NCI-H2227 treated with DMSO at 0.1 percent for 48 hours (cell line): ENCODE results near the gene GID4.

ENCODE experiments used
- DNase-seq: peaks from one replicate; lab custom pipeline; 2025; lab: John Stamatoyannopoulos, UW

The GID4 gene

DNA sequence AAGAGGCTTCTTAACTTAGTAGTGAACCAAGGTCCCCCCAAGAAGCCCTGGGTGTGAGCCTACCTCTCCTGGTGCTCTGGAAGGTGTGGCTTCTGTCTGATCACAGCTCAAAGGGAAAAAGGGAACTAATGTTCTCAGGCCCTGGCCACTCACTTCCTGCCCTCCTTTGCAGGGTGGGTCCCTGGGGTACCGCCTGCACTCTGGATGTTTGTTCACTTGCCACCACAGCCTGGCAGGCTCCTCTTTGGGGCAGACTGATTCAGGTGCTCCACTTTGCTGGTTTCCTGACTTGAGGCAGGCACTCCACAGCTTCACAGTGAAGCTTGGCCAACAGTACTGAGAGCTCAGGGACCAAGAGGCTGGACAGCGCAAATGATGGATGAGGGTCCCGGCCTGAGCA, 63.4 kb downstream of the GID4 start:
- DNase-seq: no peak

DNA sequence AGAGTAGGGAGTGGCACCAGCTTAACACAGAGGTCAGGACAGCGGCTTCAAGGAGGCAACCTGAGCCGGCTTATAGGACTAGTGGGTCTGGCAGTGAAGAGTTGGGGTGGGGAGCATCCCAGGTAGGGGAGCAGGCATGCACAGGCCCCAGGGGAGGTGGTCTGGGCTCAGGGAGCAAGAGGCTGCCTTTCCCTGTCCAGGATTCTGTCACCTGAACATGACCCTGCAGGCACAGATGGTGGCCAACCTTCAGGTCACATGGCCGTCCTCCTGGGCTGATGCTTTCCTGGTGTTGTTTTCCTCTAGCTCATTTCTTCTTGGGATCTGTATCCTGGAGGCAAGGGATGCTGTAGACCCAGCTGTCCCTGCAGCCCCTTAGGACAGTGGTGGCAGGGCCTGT, 65.8 kb downstream of the GID4 start:
- DNase-seq: no peak

DNA sequence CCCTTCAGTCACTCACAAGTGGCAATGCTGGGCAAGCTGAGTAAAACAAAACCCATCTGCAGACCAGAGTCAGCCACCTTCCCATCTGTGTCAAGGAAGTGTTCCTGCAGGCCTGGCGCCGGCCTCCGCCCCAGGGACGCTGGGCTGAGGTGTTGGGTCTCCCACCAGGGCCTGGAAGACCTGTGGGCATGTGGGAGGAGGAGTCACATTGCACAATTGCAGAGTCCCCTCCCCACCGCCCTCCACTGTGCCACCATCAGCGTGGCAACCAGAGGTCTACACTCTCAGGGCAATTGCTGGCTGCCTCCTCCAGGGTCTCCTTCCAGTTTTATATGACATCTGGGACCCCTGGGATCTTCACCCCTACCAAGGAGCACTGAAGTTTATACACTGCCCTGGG, 66.4 kb downstream of the GID4 start:
- DNase-seq: no peak

DNA sequence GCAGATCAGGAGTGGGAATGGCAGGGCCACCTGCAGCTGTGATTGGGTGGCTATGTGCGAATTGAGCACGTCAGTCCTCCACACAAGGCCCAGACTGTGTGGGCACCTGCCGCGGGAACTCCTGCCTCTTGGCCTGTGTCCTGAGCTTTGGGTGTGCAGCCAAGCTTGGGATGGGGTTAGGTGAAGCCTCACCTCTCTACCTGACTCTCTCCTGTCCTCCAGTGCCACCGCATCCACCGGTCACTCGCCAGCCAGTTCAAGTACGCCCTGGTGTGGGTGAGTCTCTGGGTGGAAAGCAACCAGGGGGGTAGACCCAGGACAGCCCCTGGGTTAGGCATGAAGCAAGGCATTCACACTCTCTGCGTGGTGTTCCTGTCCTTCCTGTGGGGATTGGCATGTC, 67.0 kb downstream of the GID4 start:
- no peak for DNase-seq

DNA sequence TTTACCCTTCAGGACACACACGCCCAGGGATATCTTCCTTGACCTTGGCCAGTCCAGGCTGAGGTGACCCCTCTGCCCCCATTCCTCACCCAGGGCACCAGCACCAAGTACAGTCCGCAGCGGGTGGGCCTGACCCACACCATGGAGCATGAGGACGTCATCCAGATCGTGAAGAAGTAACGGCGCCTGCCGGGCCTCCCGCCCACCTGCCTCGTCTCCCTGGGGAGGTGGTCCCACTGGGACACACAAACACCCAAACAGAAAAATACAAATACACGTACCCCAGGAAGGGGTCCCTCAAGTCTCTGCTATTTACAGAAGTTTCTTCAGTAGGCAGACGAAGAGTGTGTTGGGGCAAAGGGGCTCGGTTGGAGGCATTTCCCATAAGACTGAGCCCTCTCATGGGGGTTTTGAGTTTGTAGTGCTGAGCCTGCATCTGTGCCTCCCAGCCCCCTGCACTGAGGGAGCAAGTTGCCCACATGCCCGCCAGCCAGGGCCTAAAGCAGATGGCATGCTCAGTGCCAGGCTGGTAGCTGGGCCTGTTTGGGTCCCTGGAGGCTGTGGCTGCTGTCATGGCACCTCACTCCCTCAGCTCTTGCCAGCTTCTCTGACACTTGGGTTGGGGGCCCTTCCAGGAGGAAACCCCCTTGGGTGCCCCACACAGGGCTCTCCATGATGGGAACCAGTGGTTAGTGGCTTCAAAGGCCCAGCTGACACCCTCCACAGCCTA, 68.0 kb downstream of the GID4 start:
- DNase-seq: no peak

DNA sequence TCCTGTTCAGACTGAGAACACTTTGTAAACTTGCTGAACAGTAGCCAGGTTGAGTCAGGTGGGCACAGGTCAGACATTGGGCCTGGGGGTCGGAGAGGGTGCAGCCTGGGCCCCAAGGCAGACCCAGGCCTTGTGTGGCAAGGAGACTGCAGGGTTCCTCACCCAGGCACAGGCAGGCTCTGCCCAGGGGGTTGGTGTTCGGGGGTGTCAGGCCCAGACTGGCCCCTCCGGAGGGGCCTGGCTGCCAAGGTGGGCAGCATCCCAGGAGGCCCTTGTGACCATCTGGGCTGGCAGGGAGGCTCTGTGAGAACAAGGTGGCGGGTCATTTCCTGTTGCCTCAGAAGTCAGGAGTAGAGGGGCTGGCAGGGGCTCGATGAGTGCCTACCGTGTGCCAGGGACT, 68.8 kb downstream of the GID4 start:
- no peak for DNase-seq

DNA sequence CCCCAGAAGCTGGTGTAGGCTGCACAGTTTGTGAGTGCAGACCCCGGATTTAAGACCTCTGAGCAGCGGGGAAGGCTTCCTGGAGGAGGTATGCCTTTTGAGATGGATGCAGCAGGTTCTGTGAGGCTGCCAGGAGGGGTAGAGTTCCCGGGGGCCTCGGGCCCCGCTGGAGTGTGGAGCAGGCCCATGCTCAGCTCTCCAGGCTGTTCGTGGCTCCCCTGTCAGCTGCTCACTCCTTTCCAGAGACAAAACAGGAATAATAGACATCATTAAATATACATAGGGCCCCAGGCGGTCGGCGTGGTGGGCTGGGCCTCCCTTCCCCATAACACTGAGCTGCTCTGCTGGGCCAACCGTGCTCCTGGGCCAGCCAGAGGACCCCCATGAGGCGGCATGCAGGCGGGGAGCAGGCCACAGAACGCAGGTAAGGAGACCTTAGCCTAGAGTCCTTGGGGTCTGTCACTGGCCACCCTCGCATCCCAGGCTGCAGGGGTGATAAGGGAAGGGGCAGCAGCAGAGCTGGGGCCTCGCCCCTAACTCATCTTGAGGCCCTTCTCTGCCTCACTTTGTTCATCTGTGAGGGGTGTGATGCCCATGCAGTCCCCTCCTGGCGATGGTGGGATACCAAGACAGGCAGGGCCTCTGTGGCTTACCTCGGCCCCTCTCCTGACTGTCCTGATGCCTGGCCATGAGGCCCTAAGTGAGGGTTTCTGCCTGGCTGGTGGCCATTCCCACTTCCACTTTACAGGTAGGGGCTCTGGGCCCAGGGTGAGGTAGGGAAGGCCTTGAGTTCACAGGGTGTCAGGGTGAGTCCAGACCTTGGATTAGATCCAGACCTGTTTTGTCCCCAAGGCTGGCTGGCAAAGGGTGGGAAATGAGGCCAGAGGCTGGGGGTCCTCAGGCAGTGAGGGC, 69.4 kb downstream of the GID4 start, which contains the start of gene MYO15A:
MYO15A (plus strand) TSS at position 356 of the 912 bp plus-strand sequence. CDS start 10,045 bp downstream, outside the sequence.
- no peak for DNase-seq

DNA sequence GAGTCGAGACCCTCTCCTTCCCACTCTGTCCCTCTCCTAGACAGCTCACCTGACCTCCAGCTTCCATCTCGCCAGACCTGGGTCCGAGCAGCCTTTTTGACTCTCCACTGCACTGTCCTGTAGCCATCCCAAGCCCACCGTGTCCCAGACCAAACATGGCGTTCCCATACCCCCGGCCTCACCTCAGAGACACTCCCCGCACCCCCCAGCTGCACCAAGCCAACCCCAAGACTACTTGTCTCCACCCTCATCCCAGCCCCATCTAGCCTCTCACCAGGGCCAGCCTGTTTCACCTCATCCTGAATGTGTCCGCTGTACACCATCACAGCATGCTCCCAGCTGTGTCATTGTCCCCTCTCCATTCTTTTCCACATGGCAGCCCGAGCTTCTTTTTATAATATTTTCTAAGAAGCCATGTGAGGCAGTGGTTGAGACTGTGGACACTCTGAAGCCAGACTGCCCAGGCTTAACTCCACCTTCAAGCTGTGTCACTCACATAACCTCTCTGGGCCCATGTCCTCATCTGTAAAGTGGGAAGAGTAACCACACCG, 70.8 kb downstream of the GID4 start:
- DNase-seq: no peak

DNA sequence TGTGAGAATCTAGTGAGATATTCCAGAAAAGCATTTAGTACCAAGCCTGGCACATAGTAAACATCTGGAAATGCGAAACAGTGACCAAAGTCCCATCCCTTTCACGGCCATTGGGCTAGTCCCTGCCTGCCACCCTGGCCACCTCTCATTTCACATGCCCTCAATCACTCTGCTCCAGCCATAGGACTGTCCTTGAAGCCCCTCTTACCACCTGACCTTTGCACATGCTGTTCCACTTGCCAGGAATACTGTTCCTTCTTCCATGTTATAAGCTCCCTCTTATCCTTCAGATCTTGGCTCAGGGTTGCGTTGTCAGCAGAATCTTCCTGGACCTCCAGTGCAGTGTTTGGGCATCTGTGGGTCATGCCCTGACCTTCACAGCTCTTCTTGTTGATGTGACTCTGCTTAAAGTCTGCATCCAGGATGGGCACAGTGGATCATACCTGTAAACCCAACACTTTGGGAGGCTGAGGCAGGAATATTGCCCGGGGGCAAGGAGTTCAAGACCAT, 71.5 kb downstream of the GID4 start:
- no peak for DNase-seq

DNA sequence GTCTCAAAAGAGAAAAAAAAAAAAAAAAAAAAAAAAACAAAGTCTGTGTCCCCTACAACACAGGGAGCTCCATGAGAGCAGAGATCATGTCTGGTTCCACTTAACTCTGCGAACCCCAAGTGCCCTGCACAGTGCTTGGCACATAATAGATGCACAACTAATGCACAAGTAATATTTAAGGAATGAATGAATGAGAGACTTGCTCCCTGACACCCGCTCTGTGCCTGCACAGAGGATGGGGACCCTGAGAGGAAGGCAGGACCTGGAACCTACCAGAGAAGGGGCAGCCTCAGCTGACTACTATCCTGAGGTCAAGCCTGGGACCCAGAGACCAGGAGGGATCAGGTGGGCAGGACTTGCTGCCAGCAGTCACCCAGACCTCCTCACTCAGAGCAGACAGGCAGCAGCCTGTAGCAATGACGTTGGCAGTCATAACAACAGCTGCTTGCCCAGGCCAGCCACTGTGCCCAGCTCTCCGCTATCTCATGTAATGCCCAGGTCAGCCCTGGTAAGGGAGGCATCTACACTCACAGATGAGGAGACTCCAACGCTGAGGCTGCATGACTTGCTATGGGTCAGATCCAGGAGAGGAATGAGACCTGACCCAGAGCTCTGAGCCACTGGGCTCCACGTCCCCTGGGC, 72.2 kb downstream of the GID4 start:
- no peak for DNase-seq

DNA sequence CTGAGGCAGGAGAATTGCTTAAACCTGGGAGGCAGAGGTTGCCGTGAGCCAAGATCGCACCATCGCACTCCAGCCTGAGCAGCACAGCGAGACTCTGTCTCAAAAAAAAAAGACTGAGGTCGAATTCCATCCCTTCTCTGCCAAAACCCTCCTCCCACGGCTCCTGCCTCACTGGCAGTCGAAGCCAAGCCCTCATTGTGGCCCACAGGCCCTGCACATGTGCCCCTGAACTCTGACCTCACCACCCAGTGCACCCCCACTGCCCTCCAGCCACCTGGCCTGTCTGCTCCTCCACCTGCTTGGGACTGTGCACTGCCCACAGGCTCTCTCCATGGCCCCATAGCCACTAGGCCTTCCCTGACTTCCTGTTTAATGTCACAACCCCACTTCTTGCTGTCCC, 76.3 kb downstream of the GID4 start:
- DNase-seq: no peak

DNA sequence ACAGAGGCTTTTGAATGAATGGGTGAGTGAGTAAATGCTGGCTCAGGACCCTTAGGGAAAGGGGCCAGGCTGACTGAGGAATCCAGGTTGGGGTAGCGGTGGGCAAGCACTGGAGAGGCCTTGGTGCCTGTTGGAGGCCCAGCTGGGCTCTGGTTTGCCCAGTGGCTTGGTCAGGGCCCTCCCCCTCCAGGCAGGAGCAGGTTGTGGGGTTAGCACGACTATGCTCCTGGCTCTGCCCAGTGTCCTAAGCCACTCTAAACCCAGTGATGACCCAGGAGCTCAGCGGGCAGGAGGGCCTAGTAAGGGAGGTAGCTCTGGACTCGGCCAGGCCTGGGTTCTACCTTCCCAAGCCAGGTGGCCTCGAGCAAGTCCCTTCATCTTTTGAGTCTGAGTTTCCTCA, 76.9 kb downstream of the GID4 start:
- no peak for DNase-seq

DNA sequence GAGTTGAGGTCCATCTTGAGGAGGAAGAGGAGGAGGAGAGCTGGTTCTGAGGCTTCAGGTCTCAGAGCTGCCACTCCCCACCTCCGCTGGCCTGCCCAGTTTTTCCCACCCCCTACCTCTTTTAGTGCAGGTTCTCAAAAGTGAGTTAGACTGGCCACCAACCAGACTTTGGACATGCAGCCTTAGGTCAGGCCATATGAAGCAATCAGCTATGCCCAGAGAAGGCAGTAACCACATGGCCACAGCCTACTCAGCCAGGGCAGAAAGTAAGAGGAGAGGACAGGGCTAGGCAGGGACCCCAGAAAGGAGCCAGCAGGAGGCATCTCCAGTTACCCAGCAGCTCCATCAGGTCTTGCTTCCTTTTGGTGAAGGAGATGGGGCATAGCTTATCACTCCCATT, 78.3 kb downstream of the GID4 start:
- no peak for DNase-seq
